HCT116 (cell line): ENCODE data around the gene TIMM9.

Experiments
- POLR2A ChIP-seq: IDR thresholded peaks from 2 replicates; pipeline ENCODE4 v1.7.0; 2011; ENCODE audit warnings: borderline replicate concordance; ENCODE audit not compliant: insufficient read depth, insufficient read length; ENCODE audit errors: extremely low read depth
- YY1 ChIP-seq: IDR thresholded peaks from 2 replicates; pipeline ENCODE4 v1.6.1; 2011; ENCODE audit warnings: low read length, low read depth, moderate library complexity, mild to moderate bottlenecking; ENCODE audit not compliant: insufficient replicate concordance; ENCODE audit errors: extremely low read depth
- TF ChIP-seq, protein P1 (sequence below), 3 experiments: fragments of 200-600 bp in 1 of 3; sonication (generic) in 1 of 3; IDR thresholded peaks in 2 of 3; conservative IDR thresholded peaks in 1 of 3; 2 replicates each; pipeline ENCODE4 v1.5.1; 2012 to 2017; ENCODE audit warnings: low read depth in 2 of 3, low read length in 2 of 3, antibody characterized with exemption in 1 of 3, borderline replicate concordance in 1 of 3, control low read depth in 1 of 3, mild to moderate bottlenecking in 1 of 3, mixed read lengths in 1 of 3, mixed run types in 1 of 3, moderate library complexity in 1 of 3; ENCODE audit not compliant: insufficient read depth in 1 of 3

- TF ChIP-seq, protein P1, sequence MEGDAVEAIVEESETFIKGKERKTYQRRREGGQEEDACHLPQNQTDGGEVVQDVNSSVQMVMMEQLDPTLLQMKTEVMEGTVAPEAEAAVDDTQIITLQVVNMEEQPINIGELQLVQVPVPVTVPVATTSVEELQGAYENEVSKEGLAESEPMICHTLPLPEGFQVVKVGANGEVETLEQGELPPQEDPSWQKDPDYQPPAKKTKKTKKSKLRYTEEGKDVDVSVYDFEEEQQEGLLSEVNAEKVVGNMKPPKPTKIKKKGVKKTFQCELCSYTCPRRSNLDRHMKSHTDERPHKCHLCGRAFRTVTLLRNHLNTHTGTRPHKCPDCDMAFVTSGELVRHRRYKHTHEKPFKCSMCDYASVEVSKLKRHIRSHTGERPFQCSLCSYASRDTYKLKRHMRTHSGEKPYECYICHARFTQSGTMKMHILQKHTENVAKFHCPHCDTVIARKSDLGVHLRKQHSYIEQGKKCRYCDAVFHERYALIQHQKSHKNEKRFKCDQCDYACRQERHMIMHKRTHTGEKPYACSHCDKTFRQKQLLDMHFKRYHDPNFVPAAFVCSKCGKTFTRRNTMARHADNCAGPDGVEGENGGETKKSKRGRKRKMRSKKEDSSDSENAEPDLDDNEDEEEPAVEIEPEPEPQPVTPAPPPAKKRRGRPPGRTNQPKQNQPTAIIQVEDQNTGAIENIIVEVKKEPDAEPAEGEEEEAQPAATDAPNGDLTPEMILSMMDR (IDR thresholded peaks at IDR 0.05 in 2 of 3, conservative IDR thresholded peaks at IDR 0.05 in 1 of 3; ENCODE audit: borderline replicate concordance in 1 of 3, insufficient read depth in 1 of 3, low read depth in 2 of 3, low read length in 2 of 3): no peak
- no peak for TF ChIP-seq YY1
- TF ChIP-seq POLR2A: no peak
Observed at GRCh38 chr14:58460772-58461171, 33.4 kb upstream of the TIMM9 start.
